PFSK-1 (cell line): ENCODE measurements around the gene TRIM8.

Experiments
- FOXP2 ChIP-seq: optimal IDR thresholded peaks from 2 replicates; pipeline ENCODE3; 2011; ENCODE audit warnings: borderline replicate concordance, control low read depth, inconsistent platforms; ENCODE audit not compliant: insufficient read depth; ENCODE audit errors: extremely low read length, extremely low read depth
- POLR2AphosphoS5 ChIP-seq: IDR thresholded peaks from 2 replicates; pipeline ENCODE4 v1.6.1; 2012; ENCODE audit warnings: low read depth, mild to moderate bottlenecking, control low read depth, low read length, moderate library complexity
- SIN3A ChIP-seq: IDR thresholded peaks from 2 replicates; pipeline ENCODE4 v1.6.1; 2012; ENCODE audit warnings: mild to moderate bottlenecking, low read length, moderate library complexity, borderline replicate concordance; ENCODE audit not compliant: insufficient read depth
- TAF1 ChIP-seq: IDR thresholded peaks from 2 replicates; pipeline ENCODE4 v1.6.1; 2012; ENCODE audit warnings: low read length, control low read depth, borderline replicate concordance; ENCODE audit not compliant: insufficient read depth
- TF ChIP-seq, protein P1 (sequence below), 2 experiments: IDR thresholded peaks; 2 replicates each; pipeline versions ENCODE4 v1.6.1 to v1.8.0; 2011 to 2012; ENCODE audit warnings: low read depth in 2 of 2, low read length in 2 of 2, control low read depth in 1 of 2, inconsistent platforms in 1 of 2, mild to moderate bottlenecking in 1 of 2, moderate library complexity in 1 of 2; ENCODE audit not compliant: insufficient read depth in 1 of 2

Gene TRIM8

DNA sequence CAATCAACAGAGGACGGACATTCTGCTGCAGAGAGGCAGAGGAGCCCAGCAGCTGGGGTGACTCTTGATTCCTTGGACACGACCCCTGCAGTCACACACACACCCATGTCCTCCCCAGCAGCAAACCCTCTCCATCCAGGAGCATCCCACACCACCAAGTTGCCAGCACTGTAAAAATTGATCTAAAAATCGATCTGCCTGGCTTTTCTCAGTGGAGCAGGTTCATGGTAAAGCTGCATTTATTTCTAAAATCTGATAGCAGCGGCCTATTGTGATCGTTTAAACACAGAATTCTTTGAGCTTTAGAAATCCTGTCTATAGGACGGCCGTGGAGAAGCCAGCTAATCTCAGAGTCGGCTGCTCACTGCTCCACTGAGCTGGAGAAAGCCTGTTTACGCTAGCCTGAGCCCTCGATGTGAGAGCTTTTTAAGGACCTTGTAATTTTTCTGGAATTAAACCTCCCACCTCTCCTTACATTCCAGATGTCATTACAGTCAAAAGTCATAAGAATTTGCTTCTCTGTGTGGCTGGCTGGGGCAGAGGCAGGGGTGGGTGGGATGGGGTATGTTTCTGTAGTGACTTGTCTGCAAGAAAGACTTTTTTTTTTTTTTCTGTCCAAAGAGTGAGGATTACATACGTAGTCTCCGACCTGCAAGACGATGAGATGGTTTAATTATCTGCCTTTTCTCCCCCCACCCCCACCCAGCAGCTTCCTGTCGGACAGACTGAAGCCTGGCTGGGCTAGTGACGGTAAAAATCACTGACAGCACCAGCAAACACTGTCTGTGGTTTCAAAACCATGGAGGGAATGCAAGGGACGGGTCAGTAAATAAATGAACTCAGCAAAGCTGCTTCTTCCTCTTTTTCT is 31.6 kb downstream of the TRIM8 start:
- TF ChIP-seq TAF1 (no peak), SIN3A (no peak), POLR2AphosphoS5 (no peak), FOXP2 (no peak)
- TF ChIP-seq, protein P1, sequence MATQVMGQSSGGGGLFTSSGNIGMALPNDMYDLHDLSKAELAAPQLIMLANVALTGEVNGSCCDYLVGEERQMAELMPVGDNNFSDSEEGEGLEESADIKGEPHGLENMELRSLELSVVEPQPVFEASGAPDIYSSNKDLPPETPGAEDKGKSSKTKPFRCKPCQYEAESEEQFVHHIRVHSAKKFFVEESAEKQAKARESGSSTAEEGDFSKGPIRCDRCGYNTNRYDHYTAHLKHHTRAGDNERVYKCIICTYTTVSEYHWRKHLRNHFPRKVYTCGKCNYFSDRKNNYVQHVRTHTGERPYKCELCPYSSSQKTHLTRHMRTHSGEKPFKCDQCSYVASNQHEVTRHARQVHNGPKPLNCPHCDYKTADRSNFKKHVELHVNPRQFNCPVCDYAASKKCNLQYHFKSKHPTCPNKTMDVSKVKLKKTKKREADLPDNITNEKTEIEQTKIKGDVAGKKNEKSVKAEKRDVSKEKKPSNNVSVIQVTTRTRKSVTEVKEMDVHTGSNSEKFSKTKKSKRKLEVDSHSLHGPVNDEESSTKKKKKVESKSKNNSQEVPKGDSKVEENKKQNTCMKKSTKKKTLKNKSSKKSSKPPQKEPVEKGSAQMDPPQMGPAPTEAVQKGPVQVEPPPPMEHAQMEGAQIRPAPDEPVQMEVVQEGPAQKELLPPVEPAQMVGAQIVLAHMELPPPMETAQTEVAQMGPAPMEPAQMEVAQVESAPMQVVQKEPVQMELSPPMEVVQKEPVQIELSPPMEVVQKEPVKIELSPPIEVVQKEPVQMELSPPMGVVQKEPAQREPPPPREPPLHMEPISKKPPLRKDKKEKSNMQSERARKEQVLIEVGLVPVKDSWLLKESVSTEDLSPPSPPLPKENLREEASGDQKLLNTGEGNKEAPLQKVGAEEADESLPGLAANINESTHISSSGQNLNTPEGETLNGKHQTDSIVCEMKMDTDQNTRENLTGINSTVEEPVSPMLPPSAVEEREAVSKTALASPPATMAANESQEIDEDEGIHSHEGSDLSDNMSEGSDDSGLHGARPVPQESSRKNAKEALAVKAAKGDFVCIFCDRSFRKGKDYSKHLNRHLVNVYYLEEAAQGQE (IDR thresholded peaks at IDR 0.05; ENCODE audit: insufficient read depth in 1 of 2, low read depth in 2 of 2, low read length in 2 of 2), result no peak

DNA sequence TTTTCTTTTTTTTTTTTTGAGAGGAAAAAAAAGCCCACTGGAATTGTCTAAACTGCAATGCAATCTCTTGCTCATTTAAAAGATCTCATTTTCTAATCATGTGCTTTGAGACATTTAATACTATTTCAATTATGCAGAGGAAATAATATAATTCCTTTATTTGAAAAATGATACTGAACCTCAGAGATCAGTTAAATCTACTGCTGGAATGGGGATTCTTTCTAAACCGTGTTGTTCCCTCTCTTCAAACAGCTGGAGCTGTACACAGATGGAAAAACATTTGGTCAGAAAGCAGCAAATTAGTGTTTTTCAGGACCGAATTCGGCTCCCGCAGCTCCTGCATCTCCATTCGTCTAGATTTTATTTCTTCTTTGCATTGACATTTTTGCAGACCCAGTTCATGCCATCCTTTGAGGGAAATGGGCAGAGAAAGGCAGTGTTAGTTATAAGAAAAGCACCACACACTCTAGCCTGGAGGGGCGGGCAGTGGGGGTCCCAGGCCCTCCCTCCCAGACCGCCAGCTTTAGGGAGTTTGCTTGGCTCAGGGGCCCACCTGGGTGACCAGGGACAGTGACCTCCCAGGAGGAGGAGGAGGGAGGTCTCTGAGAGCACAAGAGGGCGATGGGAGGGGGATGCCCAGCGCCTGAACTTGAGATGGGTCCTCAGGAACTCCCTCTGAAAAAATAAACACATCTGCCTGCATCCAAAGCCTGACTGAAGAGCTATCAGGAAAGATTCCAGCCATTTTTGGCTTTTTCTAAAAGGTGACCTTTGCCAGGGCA is 32.4 kb downstream of the TRIM8 start:
- TF ChIP-seq FOXP2 (no peak), POLR2AphosphoS5 (no peak)

DNA sequence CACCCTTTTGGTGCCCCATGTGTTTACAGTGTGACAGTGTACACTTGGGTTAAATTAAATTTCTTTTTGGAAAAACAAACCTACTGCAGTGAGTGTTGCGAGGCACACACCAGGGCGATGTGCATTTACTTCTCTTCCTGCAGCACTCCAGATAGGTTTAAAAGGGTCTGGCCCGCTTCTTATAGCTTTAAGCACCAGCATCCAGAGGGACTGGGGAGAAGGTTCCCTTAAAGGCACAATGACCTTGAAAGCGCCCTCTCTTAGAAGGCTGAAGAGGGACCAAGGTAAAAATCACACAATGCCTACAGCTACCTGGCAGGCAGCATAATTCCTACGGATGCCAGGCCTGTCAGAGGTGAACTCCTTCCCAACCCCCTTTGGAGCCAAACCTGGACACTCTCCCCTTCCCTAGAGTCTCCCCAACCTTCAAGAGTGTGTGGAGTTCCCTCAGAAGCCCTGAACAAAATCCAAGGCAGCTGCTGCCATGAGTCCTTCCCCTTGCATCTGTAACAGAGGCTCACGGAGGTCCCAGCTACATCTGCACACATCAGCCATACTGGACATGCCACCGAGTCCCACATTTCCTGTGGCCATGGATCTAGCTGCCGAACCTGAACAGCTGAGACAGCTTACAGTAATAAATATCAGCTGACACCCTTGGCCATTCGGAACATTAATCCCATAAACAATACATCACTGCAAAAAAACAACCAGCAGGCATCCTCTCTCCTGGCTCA is 33.2 kb downstream of the TRIM8 start:
- TF ChIP-seq TAF1 (no peak), FOXP2 (no peak), POLR2AphosphoS5 (no peak), SIN3A (no peak)
- TF ChIP-seq, protein P1 (IDR thresholded peaks at IDR 0.05; ENCODE audit: insufficient read depth in 1 of 2, low read depth in 2 of 2, low read length in 2 of 2), result no peak

DNA sequence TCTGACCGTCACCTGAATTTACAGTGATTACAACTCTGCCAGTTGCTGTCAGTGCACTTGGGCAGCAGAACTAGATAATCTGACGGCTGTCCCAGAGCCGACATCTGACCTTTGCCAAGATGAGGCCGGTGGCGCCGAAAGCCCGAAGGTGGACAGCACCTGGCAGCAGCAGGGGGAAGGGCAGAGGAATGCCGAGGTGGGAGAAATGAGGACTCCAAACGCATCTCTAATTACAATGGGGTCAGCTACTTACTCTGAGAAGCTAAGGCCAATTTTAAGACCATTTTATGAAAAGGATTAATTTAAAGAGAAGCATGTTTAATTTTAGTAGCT is 33.8 kb downstream of the TRIM8 start:
- no peak for TF ChIP-seq POLR2AphosphoS5
- TF ChIP-seq TAF1, result no peak
- no peak for TF ChIP-seq SIN3A
- TF ChIP-seq, protein P1 (IDR thresholded peaks at IDR 0.05; ENCODE audit: insufficient read depth in 1 of 2, low read depth in 2 of 2, low read length in 2 of 2), result no peak
- TF ChIP-seq FOXP2, result no peak

DNA sequence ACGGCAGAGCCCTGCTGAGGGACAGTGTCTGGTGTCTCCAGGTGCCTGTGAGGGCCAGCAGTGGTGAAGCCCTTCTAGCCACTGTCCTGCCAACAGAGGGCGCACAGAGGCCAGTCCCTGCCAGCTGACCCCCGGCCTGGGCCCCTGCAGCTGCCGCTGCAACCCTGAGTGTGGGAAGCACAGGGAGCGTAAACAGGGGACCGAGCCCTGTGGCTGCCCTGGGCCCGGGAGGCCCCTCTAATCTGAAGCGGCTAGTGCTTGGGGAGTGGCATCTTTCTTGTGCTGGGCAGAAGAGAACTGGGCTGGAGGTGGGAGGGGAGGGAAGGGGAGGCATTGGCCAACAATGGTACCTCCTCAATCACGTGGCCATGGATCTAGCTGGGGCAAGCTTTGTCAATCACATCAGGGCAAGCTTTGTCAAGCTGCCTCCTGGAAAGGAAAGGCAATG is 34.6 kb downstream of the TRIM8 start:
- TF ChIP-seq SIN3A (no peak), FOXP2 (peak; percentile 69), POLR2AphosphoS5 (no peak), TAF1 (no peak)
- TF ChIP-seq, protein P1 (IDR thresholded peaks at IDR 0.05; ENCODE audit: insufficient read depth in 1 of 2, low read depth in 2 of 2, low read length in 2 of 2), result no peak
